Effector memory CD8-positive, alpha-beta T cell (primary cell): ENCODE data around the gene ZNF397.
A peak's percentile ranks its signal among the peaks of the same experiment; 100 is the strongest.

Experiments
- ATAC-seq: fragments of 150-1000 bp; cut with Tn5 transposase; replicated peaks from 2 replicates; pipeline ENCODE4 v1.10.0; 2021; ENCODE audit warnings: mild to moderate bottlenecking, moderate library complexity
- DNase-seq, 3 experiments: peaks; one replicate each; pipeline ENCODE4 v3.0.0; 2021
- H3K27ac Mint-ChIP-seq, 2 donors: one replicate each; pipeline ENCODE4 v1.8.0; 2022; ENCODE audit warnings: mild to moderate bottlenecking in 2 of 2, mixed read lengths in 2 of 2, moderate library complexity in 2 of 2
- H3K27me3 Mint-ChIP-seq, 2 donors: one replicate each; pipeline ENCODE4 v1.8.0; 2022; ENCODE audit warnings: mixed read lengths in 2 of 2
- H3K36me3 Mint-ChIP-seq: one replicate; pipeline ENCODE4 v1.8.0; 2022; ENCODE audit warnings: mild to moderate bottlenecking, moderate library complexity, mixed read lengths; ENCODE audit not compliant: insufficient read depth
- H3K4me1 Mint-ChIP-seq, 2 donors: one replicate each; pipeline ENCODE4 v1.8.0; 2022; ENCODE audit warnings: low read depth in 2 of 2, mixed read lengths in 2 of 2
- H3K4me3 Mint-ChIP-seq, 2 donors: one replicate each; pipeline ENCODE4 v1.8.0; 2022; ENCODE audit warnings: mild to moderate bottlenecking in 2 of 2, mixed read lengths in 2 of 2, moderate library complexity in 2 of 2
- H3K9me3 Mint-ChIP-seq, 2 donors: one replicate each; pipeline ENCODE4 v1.8.0; 2022; ENCODE audit warnings: mixed read lengths in 2 of 2

ZNF397 gene

GRCh38 chr18:35289293-35289692 lies 48.5 kb downstream of the ZNF397 start:
- no peaks in the 10 kb centered on the region for H3K27me3 Mint-ChIP-seq
- no peaks in the 10 kb centered on the region for H3K9me3 Mint-ChIP-seq
- ATAC-seq: no peak
- H3K27ac Mint-ChIP-seq: peak overlapping the region; percentile 98 to 99
- no peak for DNase-seq
- H3K4me1 Mint-ChIP-seq: peaks cover 32 to 39% of the 10 kb centered on the region in 2 donors
- H3K36me3 Mint-ChIP-seq: peaks cover 14% of the 10 kb centered on the region
- H3K4me3 Mint-ChIP-seq: peak overlapping the region; percentile 93 to 97

DNA sequence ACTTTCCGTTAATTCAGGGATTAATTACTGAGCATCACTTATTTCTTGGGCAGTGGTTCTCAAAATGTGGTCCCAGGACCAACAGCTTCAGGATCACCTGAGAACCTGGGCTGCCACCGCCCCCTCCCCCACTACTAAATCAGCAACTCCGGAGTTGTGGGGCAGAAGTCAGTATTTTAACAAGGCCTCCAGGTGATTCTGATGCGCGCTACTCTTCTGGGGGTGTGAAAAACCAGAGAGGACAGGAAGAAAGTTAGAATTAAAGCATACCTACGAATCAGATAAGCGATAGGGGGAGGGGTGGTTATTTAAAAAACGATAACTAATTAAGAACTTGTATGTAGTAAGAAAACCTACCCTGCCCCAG lies 48.9 kb downstream of the ZNF397 start:
- H3K4me1 Mint-ChIP-seq: peaks cover 35 to 43% of the 10 kb centered on the region in 2 donors
- peak overlapping the region; percentile 93 to 97 for H3K4me3 Mint-ChIP-seq
- no peaks in the 10 kb centered on the region for H3K27me3 Mint-ChIP-seq
- ATAC-seq (peak; percentile 44), DNase-seq (no peak)
- no peaks in the 10 kb centered on the region for H3K9me3 Mint-ChIP-seq
- H3K27ac Mint-ChIP-seq: peak overlapping the region; percentile 98 to 99
- H3K36me3 Mint-ChIP-seq: peaks cover 16% of the 10 kb centered on the region

- Mint-ChIP-seq H3K4me1 (peaks cover 37 to 48% of the 10 kb centered on the region in 2 donors), H3K4me3 (peak within 1 kb of the TSS; percentile 93 to 97), H3K36me3 (peaks cover 16% of the 10 kb centered on the region), H3K27ac (peak within 1 kb of the TSS; percentile 98 to 99), H3K27me3 (no peaks in the 10 kb centered on the region), H3K9me3 (no peaks in the 10 kb centered on the region)
- DNase-seq (peak; percentile 95 to 98 (median 96)), ATAC-seq (peak; percentile 94)
These were observed 49.4 kb downstream of the ZNF397 start, which contains the start of gene ZSCAN30 for GRCh38 chr18:35290094-35290735. Gene ZSCAN30 (minus strand): TSS chr18:35290229. CDS start chr18:35264352, 25,877 bp downstream.

GRCh38 chr18:35291166-35291565 lies 50.3 kb downstream of the ZNF397 start:
- Mint-ChIP-seq H3K27ac (peak overlapping the region; percentile 98 to 99), H3K36me3 (peaks cover 19% of the 10 kb centered on the region), H3K27me3 (no peaks in the 10 kb centered on the region), H3K4me3 (peak overlapping the region; percentile 93 to 97), H3K4me1 (peaks cover 41 to 56% of the 10 kb centered on the region in 2 donors), H3K9me3 (no peaks in the 10 kb centered on the region)
- DNase-seq (no peak), ATAC-seq (no peak)

- H3K27me3 Mint-ChIP-seq: no peaks in the 10 kb centered on the region
- DNase-seq (no peak), ATAC-seq (no peak)
- H3K9me3 Mint-ChIP-seq: no peaks in the 10 kb centered on the region
- H3K36me3 Mint-ChIP-seq: peaks cover 12% of the 10 kb centered on the region
- peak overlapping the region in 1 of 2 donors; percentile 61 for H3K27ac Mint-ChIP-seq
- no peak overlapping the region for H3K4me3 Mint-ChIP-seq
- H3K4me1 Mint-ChIP-seq: peaks cover 30 to 59% of the 10 kb centered on the region in 2 donors
These were observed 55.2 kb downstream of the ZNF397 start for GRCh38 chr18:35296060-35296459.

DNA sequence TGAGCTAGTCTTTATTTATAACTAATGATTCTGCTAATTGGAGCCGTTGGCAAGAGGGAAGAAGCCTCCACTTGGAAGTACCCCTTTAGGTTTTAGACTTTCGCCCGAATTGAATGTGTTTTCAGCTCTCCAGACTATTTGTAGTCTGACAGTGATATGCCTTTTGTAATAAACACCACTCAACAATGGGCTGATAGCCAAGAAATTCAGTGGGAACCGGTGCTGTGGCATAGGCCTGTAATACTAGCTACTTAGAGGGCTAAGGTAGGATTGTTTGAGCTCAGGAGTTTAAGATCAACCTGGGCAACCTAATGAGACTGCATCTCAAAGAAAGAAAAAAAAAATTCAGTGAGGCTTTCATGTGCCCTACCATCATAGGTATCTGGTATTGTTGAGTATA lies 62.8 kb downstream of the ZNF397 start:
- Mint-ChIP-seq H3K4me1 (peaks cover 2 to 9% of the 10 kb centered on the region in 2 donors), H3K27ac (no peak overlapping the region), H3K9me3 (peaks cover 5 to 7% of the 10 kb centered on the region in 2 donors), H3K4me3 (no peak overlapping the region), H3K36me3 (peaks cover 11% of the 10 kb centered on the region), H3K27me3 (no peaks in the 10 kb centered on the region)
- DNase-seq: no peak
- ATAC-seq: no peak

- Mint-ChIP-seq H3K36me3 (peaks cover 5% of the 10 kb centered on the region), H3K9me3 (peaks cover 7 to 10% of the 10 kb centered on the region in 2 donors), H3K27me3 (no peaks in the 10 kb centered on the region), H3K4me3 (no peak overlapping the region), H3K27ac (no peak overlapping the region), H3K4me1 (no peaks in the 10 kb centered on the region)
- ATAC-seq (no peak), DNase-seq (no peak)
These were observed 65.9 kb downstream of the ZNF397 start for GRCh38 chr18:35306588-35307250.
